Panc1 (cell line): ENCODE results near the gene CNKSR3.

Experiments used
- CTCF ChIP-seq: fragments of 450-650 bp; IDR thresholded peaks from 2 replicates; pipeline ENCODE4 v1.5.1; 2017; ENCODE audit warnings: mild to moderate bottlenecking
- POLR2AphosphoS5 ChIP-seq: IDR thresholded peaks from 2 replicates; pipeline ENCODE4 v1.6.1; 2012; ENCODE audit warnings: mild to moderate bottlenecking, low read depth, low read length, moderate library complexity
- REST ChIP-seq, 2 experiments: IDR thresholded peaks; 2 replicates each; pipeline ENCODE4 v1.6.1; 2011 to 2012; ENCODE audit warnings: low read depth in 2 of 2, control low read depth in 1 of 2, low read length in 1 of 2, mild to moderate bottlenecking in 1 of 2, moderate library complexity in 1 of 2; ENCODE audit not compliant: insufficient read depth in 1 of 2
- SIN3A ChIP-seq: IDR thresholded peaks from 2 replicates; pipeline ENCODE4 v1.6.1; 2012; ENCODE audit warnings: low read depth, mild to moderate bottlenecking, low read length, moderate library complexity, borderline replicate concordance; ENCODE audit not compliant: insufficient read depth

DNA sequence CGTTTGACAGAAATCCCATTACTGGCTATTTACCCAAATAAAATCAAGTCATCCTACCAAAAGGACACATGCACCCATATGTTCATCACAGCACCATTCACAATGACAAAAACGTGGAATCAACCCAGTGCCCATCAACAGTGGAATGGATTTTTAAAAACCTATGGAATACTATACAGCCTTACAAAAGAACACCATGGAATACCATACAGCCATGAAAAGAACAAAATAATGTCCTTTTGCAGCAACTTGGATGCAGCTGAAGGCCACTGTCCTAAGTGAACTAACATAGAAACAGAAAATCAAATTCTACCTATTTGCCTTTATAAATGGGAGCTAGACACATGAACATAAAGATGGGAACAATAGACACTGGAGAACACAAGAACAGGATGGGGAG lies 136.5 kb downstream of the CNKSR3 start:
- no peak for TF ChIP-seq CTCF
- no peak for TF ChIP-seq POLR2AphosphoS5
- no peak for TF ChIP-seq REST (IDR thresholded peaks at IDR 0.05; ENCODE audit: insufficient read depth in 1 of 2, low read depth in 2 of 2, low read length in 1 of 2)
- TF ChIP-seq SIN3A, result no peak
